Hematopoietic multipotent progenitor cell (in vitro differentiated cells): Measurements from ENCODE around the gene SSR1. TPM values are rescaled to one million over a fixed set of nuclear protein-coding genes. Genes with fewer than 3 reads are reported as not detected.
"Not testable (repeated sequence)": the region's sequence is repeated elsewhere in the genome, so short reads cannot be mapped to it uniquely, and the experiment has no call there.

Experiments
- DNase-seq, 3 donors: peaks; one replicate each; pipeline ENCODE4 v3.0.0-alpha.2; 2011 to 2015; ENCODE audit warnings: low read depth in 2 of 3, low spot score in 2 of 3
- total RNA-seq: library from RNA; depleted of rRNA; stranded (reverse); fragments of >200 nt; gene quantifications from one replicate; pipeline ENCODE4 v1.2.3, GENCODE V29; 2012

Gene SSR1
- total RNA-seq, 1 donor: 25.3 TPM

DNA sequence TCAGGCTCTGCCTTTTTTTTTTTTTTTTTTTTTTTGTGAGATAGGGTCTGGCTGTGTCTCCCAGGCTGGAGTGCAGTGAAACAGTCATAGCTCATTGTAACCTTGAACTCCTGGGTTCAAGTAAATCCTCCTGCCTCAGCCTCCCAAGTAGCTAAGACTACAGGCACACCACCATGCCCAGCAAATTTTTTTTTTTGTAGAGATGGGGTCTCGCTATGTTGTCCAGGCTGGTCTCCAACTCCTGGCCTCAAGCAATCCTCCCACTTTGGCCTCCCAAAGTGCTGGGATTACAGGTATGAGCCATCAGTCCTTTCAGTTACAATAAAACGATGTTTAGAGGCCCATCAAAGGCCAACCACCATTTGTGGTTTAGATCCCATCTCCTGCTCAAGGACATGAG is 6.4 kb upstream of the SSR1 start:
- DNase-seq: not testable (repeated sequence)

DNA sequence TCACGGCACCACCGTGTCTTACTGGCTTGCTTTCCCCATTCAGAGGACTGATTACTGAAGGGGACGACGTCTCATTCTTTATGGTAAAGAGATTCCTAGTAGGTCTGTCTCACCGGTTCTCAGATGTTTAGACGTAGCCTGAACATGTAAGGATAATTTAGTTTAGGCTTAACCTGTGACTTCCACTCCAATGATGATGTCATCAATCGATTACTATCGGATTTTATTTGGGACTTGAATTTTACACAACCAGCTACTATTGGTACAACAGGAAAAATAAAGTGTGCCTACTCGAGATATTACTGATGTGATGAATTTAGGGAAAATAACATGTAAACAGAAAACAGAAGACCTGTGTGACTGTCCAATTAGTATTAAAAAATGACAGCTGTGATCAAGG is 4.5 kb upstream of the SSR1 start:
- DNase-seq: no peak

DNA sequence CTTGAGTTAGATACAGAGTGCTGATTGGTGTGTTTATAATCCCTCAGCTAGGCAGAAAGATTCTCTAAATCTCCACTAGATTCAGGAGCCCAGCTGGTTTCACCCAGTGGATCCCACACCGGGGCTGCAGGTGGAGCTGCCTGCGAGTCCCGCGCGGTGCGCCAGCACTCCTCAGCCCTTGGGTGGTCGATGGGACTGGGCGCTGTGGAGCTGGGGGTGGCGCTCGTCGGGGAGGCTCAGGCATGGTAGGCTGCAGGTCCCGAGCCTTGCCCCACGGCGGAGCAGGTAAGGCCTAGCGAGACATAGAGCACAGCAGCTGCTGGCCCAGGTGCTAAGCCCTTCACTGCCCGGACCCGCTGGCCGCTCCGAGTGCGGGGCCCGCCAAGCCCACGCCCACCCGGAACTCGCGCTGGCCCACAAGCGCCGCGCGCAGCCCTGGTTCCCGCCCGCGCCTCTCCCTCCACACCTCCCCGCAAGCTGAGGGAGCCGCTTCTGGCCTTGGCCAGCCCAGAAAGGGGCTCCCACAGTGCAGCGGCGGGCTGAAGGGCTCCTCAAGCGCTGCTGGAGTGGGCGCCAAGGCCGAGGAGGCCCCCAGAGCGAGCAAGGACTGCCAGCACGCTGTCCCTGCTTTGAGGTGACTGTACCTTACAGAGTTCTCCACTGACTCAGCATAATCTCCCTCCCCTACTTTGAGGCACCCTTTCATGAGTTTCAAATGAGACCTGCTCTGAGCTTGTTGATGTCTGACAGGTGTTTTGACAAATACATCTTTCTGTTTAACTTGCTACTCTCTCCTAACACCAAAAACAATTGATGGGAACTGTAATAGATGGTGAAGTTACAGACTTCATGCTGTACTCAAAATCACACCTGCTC is 3.9 kb upstream of the SSR1 start:
- DNase-seq: no peak

DNA sequence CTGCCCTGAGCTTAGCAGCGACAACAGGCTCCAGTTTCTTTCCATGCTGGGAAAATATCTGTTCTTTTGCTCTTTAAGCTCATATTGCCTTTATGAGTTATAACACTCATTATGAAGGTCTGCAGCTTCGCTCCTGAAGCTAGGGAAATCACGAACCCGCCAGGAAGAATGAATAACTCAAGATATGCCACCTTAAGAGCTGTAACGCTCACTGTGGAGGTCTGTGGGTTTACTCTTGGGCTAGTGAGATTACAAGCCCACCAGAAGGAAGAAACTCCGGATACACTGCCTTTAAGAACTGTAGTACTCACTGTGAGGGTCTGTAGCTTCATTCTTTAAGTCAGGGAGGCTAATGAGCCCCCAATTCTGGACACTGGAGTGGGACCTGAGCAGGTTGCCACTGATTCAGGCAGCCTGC is 3.0 kb upstream of the SSR1 start:
- peak in 1 of 3 donors; percentile 41 for DNase-seq

DNA sequence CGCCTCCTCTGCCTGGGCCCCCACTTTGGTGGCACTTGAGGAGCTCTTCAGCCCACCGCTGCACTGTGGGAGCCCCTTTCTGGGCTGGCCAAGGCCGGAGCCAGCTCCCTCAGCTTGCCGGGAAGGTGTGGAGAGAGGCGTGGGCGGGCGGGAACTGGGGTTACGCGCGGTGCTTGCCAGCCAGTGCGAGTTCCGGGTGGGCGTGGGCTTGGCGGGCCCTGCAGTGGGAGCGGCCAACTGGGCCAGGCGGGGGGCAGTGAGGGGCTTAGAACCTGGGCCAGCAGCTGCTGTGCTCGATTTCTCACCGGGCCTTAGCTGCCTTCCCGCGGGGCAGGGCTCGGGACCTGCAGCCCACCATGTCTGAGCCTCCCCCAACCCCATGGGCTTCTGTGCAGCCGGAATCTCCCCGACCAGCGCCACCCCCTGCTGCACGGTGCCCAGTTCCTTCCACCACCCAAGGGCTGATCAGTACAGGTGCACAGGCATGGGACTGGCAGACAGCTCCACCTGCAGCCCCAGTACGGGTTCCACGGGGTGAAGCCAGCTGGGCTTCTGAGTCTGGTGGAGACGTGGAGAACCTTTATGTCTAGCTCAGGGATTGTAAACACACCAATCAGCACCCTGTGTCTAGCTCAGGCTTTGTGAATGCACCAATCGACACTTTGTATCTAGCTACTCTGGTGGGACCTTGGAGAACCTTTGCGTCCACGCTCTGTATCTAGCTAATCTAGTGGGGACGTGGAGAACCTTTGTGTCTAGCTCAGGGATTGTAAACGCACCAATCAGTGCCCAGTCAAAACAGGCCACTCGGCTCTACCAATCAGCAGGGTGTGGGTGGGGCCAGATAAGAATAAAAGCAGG is 2.3 kb upstream of the SSR1 start:
- not testable (repeated sequence) for DNase-seq

DNA sequence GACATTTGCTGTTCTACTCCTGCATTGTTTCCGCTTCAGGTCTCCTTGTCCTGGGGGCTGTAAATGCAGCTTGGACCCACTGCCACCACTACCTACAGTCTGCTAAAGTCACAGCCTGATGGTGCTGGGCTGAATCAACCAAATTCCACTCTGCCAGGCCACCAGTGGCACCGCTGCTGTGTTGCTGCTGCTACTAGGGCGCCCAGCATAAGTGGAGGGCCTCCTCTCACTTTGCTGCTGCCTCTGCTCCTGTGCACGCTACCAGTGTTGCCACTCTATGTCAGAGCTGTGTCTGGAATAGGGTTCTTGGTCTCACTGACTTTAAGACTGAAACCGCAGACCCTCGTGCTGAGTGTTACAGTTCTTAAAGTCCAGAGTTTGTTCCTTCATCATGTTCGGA is 1.4 kb upstream of the SSR1 start:
- no peak for DNase-seq

DNA sequence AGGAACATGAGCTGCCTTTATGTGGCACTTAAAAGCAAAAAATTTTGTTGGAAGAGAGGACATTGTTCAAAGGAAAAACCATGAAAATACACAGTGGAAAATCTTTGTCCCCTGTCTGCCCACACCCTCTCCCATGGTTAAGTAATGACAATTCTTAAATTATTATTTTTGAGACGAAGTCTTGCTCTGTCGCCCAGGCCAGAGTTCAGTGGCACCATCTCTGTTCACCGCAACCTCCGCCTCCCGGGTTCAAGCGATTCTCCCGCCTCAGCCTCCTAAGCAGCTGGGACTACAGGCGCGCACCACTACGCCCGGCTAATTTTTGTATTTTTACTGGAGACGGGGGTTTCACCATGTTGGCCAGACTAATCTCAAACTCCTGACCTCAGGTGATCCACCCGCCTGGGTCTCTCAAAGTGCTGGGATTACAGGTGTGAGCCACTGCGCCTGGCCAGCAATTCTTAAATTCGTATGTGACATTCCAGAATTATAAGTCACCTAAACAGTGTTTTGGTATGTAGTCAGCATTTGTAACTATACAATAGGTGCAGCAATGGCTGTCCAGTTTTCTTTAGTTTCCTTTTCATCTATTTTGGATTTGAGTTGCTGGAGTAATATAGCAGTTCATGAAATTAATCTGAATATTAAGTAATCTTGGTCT is 636 bp upstream of the SSR1 start:
- DNase-seq: peak in 1 of 3 donors; percentile 2

DNA sequence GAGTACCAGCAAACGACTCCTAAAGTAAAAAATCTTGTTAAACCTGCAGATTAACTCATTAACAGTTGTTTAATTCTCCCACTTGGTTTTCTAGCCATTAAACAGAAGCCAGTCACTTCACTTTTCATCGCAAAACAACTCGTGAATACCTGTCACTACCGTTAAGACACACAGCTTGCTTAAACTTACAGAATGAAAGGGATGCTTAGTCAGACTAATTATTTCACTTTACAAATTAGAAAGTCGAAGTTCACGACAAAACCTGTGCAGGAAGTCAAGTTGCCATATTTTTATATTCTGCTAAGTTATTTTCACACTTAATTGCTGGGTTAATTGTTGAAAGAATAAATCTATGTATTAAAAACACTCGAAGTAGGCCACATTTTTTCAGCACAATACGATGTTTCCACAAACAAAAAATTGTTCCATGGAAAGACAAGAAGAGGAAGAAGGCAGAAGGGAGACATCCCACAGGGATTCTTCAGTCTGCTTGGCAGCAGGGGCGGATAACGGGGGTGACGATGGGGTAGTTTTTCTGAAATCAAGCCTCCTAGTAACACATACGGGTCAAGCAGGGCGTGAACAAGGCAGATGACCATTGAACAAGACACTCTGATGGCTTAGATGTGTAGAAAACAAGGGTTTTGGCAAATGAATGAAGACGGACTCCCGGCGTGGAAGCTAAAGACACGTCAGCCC is 933 bp downstream of the SSR1 start:
- peak in 2 of 3 donors; percentile 13 to 37 for DNase-seq

DNA sequence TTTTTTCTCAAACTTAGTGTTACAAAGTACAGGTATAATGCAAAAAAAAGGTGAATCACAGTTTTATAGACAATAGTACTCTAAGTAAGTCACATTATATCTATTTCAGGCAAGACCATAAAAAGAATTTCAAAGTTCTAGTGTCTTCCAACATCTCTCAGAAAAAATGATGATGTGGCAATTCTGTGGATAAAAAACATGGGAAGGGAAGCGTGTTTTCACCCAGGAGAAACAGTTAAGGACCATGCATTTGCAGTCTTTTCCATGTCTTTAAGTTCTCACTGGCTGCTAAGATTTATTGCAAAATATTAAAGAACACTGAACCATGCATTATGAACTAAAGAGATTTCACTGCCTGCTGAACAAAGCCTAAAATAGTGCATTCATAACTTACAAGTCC is 1.8 kb downstream of the SSR1 start:
- no peak for DNase-seq

DNA sequence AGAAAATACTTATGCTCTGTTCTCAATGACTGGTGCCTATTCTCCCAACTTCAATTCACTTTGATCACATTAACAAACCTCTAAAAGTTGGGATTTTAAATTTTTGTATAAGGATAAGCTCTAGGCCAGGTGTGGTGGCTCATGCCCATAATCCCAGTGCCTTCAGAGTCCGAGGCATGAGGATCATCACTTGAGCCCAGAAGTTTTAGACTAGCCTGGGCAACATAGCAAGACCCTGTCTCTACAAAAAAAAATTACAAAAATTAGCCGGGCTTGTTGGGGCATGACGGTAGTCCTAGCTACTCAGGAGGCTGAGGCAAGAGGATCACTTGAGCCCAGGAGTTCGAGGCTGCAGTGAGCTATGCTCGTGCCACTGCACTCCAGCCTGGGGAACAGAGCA is 3.9 kb downstream of the SSR1 start:
- DNase-seq: no peak

DNA sequence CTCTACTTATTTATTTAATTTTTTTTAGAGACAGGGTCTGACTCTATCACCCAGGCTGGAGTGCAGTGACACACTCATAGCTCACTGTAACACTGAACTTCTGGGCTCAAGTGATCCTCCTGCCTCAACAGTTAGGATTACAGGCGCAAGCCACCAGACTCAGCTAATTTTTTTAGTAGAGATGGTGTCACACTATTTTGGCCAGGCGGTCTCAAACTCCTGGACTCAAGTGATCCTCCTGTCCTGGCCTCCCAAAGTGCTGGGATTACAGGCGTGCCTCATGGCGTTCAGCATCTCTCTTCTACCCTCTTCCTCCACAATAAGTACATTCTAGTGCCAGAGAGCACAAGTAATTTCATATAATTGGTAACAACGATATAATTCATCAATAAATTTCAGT is 5.5 kb downstream of the SSR1 start:
- no peak for DNase-seq

DNA sequence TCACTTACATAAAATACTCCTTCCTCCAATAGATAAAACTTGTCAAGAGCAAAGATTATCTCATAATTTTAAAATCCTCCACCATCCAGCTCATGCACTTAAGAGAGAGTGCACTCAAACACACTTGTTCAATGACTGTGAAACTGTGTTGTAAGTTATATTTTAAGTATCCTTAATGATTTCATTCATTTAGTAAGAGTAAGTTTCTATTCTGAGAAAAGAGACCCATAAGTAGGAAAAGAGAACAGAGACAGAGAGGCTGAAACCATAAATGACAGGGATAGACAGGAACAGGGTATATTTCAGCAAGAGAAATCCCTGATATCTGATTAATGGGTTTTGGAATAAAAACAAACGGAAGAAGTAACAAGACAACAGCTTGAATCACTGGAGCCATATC is 8.2 kb downstream of the SSR1 start:
- no peak for DNase-seq

DNA sequence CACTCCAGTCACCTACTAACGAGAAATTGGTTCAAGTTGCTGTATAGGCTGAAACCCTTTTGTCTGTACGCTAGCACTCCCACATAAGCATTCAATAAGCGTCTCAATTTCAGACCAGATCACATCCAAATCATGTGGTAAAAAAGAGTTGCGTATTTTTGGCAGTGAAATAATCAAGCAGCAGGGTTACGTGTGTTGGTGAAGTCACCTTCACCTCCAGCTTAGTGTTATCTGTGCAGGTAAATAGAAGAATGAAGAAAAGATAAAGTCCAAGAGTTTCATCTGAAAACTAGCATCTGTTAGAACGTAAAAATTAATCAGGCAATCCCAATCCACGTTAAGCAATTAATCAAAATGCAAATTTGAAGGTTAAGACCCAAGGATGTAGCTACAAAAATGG is 11.3 kb downstream of the SSR1 start:
- DNase-seq: no peak

DNA sequence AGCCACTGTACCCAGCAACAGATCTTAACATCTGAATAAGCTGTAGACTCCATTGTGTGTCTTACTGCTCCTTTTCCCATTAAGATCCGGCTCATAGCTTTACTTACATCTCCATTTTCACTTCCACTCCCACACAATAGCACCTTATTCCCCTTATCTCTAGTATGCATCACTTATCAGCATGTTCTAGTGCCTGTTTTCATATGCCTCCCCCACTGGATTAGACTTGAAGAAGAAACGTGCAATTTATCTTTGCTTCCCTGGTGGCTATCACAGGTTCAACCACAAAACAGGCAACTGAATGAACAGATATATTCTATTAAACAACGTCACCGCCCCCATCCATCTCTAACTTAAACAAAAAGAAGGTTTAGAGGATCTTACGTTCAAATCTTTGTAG is 12.1 kb downstream of the SSR1 start:
- DNase-seq: no peak

DNA sequence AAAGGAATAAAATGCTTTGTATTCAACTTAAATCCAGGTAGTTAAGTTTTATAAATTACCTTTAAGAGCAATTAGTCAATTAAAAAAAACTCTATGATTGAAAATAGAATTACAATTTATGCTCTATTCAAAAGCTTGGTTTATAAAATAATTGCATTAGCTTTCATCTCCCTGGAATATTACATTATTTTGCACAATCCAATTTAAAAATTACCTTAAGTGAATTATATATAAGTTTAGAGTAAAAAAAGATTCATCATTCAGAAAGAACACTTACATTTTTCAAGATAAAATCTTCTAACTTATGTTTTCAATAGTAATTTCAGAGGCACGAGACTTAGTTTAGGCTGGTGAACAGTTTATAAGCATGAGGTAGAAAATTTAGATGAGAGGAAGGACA is 14.9 kb downstream of the SSR1 start:
- DNase-seq: no peak

DNA sequence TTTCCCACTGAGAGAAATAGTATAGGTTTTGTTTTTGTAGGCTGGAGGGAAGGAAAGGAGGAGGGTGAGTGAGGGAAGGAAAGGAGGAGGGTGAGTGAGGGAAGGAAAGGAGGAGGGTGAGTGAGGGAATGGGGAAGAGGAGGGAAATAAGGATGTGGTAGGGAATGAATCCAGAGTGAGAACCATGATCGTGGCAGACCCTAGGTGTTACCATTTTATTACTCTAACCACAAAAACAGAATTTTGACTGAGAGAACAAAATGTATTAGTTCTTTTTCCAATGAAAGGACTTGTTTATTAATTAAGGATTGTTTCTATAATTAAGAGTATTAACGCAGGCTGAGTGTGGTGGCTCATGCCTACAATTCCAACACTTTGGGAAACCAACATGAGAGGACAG is 16.4 kb downstream of the SSR1 start:
- no peak for DNase-seq

DNA sequence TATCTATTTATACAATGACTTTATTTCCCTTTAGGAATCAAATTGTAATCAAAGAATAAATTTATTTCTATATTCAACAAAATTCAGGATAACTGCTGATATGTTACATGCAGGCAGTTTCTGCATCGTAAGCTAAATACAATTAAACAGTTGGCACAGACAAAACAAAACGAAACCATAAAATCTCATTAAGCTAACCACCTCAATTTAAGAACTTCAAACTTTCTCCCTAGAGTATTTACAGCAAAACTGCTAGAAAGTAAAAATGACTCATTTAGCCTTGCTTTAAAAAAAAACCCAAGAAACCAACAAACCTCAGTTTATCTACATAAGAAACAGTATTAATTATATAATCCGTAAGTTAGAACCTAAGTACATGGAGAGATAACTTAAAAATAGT is 17.1 kb downstream of the SSR1 start:
- no peak for DNase-seq

DNA sequence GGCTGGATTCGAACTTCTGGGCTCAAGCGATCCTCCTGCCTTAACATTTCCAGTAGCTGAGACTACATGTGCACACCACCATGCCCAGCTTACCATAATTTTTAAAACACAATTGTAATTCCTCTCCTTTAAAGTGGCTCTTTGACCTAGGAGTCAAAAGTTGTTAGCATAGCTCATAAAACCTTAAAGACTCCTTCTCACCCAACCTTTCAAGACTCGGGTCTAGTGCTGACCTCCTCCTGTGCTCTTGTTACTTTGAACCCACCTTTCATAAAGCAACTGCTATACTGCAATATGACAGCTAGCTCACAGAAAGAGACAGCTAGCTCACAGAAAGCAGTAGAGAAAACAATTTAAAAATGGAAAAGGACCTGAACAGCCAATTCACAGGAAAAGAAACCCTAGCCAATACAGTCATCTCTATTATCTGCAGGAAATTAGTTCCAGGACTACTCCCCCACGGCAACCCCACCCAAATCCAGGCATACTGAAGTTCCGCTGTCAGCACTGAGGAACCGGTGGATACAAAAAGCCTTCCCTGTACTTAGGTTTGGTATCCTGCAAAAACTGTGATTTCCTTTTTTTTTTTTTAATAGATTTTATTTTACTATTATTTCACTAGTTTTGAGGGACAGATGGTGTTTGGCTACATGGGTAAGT is 20.3 kb downstream of the SSR1 start:
- no peak for DNase-seq

DNA sequence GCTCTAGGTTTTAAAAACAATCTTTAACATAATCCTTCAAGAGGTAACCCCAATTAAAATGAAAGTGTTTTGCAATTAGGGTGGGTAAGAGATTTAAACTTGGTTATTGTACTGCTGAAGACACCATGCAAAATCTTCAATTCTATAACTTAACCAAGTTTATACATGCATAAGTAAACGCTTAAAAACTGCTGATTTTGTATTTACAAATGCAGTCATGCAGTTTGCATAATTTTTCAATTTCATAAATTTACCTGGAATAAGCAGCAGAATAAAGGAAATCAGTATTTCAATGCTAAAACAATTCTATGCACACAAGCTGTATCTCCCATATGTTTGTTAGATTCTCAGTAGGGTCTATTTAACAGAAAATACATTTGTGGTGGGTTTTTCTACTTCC is 22.9 kb downstream of the SSR1 start:
- no peak for DNase-seq

DNA sequence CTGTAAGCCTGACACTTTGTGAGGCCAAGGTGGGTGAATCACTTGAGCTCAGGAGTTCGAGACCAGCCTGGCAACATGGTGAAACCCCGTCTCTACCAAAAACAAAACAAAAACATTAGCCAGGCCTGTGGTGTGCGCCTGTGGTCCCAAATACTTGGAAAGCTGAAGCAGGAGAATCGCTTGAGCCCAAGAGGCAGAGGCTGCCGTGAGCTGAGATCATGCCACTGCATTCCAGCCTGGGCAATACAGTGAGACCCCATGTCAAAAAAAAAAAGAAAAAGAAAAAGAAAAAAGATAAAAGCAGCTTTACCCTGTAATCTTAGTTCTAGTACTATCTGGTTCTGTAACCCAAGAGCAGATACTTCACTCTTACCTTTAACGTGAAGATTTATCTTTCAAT is 27.6 kb downstream of the SSR1 start:
- no peak for DNase-seq
